RWPE2 (cell line): ENCODE data around the gene SYAP1.

Source experiments
- ATAC-seq: fragments of 200-7000 bp; cut with Tn5 transposase; 3 replicates; pipeline ENCODE4 v1.9.1; 2021; ENCODE audit warnings: low read depth
- DNase-seq: peaks from one replicate; pipeline ENCODE4 v3.0.0-alpha.2; 2020; ENCODE audit warnings: low spot score
- H3K27ac ChIP-seq: fragments of 450-650 bp; 2 replicates; pipeline ENCODE4 v1.5.1; 2017; ENCODE audit warnings: mild to moderate bottlenecking; ENCODE audit not compliant: poor library complexity, severe bottlenecking
- H3K27me3 ChIP-seq: fragments of 250-450 bp; sonication (Bioruptor Pico); 2 replicates; pipeline ENCODE4 v1.5.1; 2021; ENCODE audit warnings: mild to moderate bottlenecking, moderate library complexity; ENCODE audit not compliant: insufficient read depth, poor library complexity, severe bottlenecking
- H3K36me3 ChIP-seq: fragments of 250-450 bp; sonication (Bioruptor Pico); 2 replicates; pipeline ENCODE4 v1.5.1; 2020; ENCODE audit warnings: low read depth, mild to moderate bottlenecking, moderate library complexity
- H3K4me1 ChIP-seq: fragments of 250-450 bp; sonication (Bioruptor Pico); 2 replicates; pipeline ENCODE4 v1.5.1; 2021; ENCODE audit warnings: mild to moderate bottlenecking, moderate library complexity; ENCODE audit not compliant: insufficient read depth, poor library complexity, severe bottlenecking
- H3K4me3 ChIP-seq: fragments of 250-450 bp; sonication (Bioruptor Pico); 2 replicates; pipeline ENCODE4 v1.5.1; 2021; ENCODE audit warnings: mild to moderate bottlenecking, moderate library complexity; ENCODE audit not compliant: severe bottlenecking
- H3K9me3 ChIP-seq: fragments of 250-450 bp; sonication (Bioruptor Pico); 2 replicates; pipeline ENCODE4 v1.5.1; 2021; ENCODE audit warnings: mild to moderate bottlenecking, moderate library complexity; ENCODE audit not compliant: severe bottlenecking
- TF ChIP-seq, protein P1 (sequence below): fragments of 450-650 bp; IDR thresholded peaks from one replicate; pipeline ENCODE4 v1.5.1; 2017; ENCODE audit warnings: mild to moderate bottlenecking, moderate library complexity; ENCODE audit not compliant: poor library complexity, severe bottlenecking

SYAP1 gene

DNA sequence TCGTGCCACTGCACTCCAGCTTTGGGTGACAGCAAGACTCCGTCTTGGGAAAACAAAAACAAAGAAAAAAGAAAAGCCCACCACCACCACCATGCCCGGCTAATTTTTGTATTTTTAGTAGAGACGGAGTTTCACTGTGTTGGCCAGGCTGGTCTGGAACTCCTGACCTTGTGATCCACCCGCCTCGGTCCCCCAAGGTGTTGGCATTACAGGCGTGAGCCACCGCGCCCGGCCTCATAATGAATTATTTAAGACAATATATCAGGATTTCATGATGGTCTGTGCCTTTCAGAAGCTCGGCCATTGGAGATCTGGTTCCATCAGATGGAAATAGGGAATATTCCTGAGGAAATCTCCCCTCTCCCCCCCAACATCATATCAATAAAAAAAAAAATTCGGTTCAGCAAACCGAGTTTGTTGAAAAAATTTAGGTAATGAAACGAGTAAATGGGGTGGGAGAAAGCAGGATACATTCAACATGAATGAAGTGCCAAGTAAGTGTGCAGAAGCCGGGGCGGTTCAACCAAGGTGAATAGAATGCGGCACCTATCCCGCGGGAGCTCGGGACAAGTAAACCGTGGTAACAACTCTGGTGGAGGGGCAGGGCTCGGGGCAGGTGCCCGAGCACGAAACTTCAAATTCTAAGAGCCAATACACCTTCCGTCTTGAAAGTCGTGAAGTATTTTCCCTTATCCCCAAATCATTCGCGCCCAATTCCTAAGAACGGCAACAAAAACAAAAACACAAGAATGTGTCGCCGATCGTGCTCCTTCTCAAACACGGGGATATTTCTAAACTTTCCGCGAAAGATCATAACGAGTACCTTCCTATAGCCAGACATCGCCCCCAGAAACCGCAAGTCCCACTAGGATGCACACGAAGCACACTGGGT lies 66.1 kb downstream of the SYAP1 start:
- Histone ChIP-seq H3K4me3 (peak overlapping the region; percentile 55), H3K9me3 (no peaks in the 10 kb centered on the region), H3K27ac (peak overlapping the region; percentile 12), H3K27me3 (no peaks in the 10 kb centered on the region), H3K4me1 (no peaks in the 10 kb centered on the region), H3K36me3 (peaks cover 19% of the 10 kb centered on the region)
- ATAC-seq (no peak), DNase-seq (no peak)
- TF ChIP-seq, protein P1, sequence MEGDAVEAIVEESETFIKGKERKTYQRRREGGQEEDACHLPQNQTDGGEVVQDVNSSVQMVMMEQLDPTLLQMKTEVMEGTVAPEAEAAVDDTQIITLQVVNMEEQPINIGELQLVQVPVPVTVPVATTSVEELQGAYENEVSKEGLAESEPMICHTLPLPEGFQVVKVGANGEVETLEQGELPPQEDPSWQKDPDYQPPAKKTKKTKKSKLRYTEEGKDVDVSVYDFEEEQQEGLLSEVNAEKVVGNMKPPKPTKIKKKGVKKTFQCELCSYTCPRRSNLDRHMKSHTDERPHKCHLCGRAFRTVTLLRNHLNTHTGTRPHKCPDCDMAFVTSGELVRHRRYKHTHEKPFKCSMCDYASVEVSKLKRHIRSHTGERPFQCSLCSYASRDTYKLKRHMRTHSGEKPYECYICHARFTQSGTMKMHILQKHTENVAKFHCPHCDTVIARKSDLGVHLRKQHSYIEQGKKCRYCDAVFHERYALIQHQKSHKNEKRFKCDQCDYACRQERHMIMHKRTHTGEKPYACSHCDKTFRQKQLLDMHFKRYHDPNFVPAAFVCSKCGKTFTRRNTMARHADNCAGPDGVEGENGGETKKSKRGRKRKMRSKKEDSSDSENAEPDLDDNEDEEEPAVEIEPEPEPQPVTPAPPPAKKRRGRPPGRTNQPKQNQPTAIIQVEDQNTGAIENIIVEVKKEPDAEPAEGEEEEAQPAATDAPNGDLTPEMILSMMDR = no peak

DNA sequence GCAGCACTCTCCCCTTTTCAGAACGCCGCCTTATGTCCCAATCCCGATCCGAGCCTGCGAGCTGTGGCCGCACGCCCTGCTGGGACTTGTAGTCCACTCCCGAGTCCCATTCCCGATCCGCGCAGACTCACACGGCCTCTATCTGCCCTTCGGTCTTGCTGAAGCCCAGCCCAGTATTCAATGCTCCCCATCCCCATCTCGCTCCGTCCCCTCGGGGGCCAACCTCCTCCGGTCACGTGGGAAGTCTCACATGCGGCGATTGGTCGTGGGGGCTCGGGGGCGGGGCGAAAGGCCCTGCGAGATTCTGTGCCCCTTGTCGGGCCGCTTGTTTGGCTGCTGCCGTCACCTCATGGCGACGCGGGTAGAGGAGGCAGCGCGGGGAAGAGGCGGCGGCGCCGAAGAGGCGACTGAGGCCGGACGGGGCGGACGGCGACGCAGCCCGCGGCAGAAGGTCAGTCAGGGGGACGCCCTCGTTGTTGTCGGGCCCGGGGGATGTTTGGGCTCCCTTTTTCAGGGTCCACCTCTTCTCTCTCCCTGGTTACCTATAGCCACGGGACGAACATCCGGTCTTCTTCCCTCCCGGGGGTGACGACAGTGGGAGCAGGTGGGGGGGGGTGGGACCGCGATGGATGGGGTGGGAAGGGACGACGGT lies 66.9 kb downstream of the SYAP1 start, which contains the start of gene TXLNG:
Gene TXLNG, plus strand, starts transcription at position 328 of the 652 bp plus-strand sequence. Its CDS starts 22 bp downstream, at position 350.
- DNase-seq (peak; percentile 97), ATAC-seq (peak; percentile 98)
- TF ChIP-seq, protein P1 = no peak
- H3K27ac ChIP-seq = peak within 1 kb of the TSS; percentile 41
- H3K4me1 ChIP-seq = no peaks in the 10 kb centered on the region
- no peaks in the 10 kb centered on the region for H3K27me3 ChIP-seq
- H3K9me3 ChIP-seq = no peaks in the 10 kb centered on the region
- peaks cover 27% of the 10 kb centered on the region for H3K36me3 ChIP-seq
- peak within 1 kb of the TSS; percentile 55 for H3K4me3 ChIP-seq

DNA sequence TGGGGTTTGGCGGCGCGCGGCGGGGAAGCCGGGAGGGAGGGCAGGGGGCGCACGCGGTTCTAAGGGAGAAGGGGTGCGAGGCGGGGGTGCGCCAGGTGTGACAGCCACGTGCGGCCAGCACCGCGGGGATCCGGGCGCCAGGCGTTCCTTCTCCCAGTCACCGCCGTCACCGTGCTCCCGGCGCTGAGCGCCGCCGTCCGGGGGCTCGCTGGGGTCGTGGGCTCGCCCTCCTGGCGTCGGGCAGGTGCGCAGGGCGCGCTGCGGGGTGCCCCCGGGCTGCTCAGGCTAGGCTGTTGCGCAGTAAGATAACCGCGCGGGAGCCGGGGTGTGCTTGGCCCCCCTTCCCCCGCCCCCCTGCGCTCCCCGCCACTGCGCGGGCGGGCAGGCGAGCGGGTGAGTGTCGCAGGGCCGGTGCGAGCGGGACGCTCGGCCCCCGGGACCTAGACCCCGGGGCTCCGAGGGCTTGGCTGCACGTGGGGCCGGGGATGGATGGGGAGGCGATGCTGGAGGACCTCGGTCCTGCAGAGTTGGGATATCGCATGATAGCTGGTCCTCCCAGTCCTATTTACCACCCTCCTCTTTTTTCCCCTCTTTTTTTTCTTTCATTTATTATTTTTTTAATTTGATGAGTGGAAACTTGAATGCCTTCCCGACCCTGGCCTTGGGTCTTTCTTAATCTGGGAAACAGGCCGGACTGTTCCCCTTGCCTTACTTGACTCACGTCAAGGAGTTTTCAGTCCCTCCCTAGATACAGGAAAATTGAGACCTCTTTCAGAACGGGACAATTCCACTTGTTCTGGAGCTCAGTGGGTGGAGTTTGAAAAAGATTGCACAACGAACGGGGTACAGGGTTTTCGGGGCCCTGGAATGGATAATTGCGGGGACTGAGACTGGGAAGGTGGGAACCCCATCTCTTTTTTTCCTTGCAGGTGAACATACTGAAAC lies 67.7 kb downstream of the SYAP1 start:
- H3K4me1 ChIP-seq = no peaks in the 10 kb centered on the region
- H3K27ac ChIP-seq = peak overlapping the region; percentile 41
- ATAC-seq (peak; percentile 14; the same call in 1 of the 3 replicates), DNase-seq (no peak)
- H3K27me3 ChIP-seq = no peaks in the 10 kb centered on the region
- H3K4me3 ChIP-seq = peak overlapping the region; percentile 55
- no peaks in the 10 kb centered on the region for H3K9me3 ChIP-seq
- peaks cover 33% of the 10 kb centered on the region for H3K36me3 ChIP-seq
- TF ChIP-seq, protein P1 = no peak

DNA sequence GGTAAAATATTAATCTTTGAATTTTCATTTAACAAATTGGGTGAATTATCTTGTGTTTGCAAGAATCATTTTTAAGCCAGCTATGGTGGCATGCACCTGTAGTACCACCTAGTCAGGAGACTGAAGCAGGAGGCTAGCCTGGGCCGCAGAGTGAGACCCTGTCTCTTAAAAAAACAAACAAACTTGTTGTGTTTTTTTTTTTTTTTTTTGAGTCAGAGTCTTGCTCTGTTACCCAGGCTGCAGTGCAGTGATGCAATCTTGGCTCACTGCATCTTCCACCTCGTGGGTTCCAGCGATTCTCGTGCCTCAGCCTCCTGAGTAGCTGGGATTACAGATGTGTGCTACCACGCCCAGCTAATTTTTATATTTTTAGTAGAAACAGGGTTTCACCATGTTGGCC lies 69.1 kb downstream of the SYAP1 start:
- no peak overlapping the region for H3K4me3 ChIP-seq
- DNase-seq (no peak), ATAC-seq (no peak)
- no peaks in the 10 kb centered on the region for H3K4me1 ChIP-seq
- TF ChIP-seq, protein P1 = no peak
- no peaks in the 10 kb centered on the region for H3K27me3 ChIP-seq
- peaks cover 37% of the 10 kb centered on the region for H3K36me3 ChIP-seq
- no peak overlapping the region for H3K27ac ChIP-seq
- no peaks in the 10 kb centered on the region for H3K9me3 ChIP-seq
